HG03280 (cell line): ENCODE measurements around the gene SLC36A3.
"Not testable (repeated sequence)": the region's sequence is repeated elsewhere in the genome, so short reads cannot be mapped to it uniquely, and the experiment has no call there.

ENCODE experiments used
- ATAC-seq: cut with Tn5 transposase; IDR thresholded peaks from one replicate; pipeline ENCODE4 v1.9.1; 2021; ENCODE audit warnings: mild to moderate bottlenecking, moderate library complexity; ENCODE audit not compliant: unreplicated experiment

The SLC36A3 gene

GRCh38 chr5:151309266-151309665 lies 5.7 kb upstream of the SLC36A3 start:
- not testable (repeated sequence) for ATAC-seq

GRCh38 chr5:151298063-151298855 lies 5.3 kb downstream of the SLC36A3 start:
- peak; percentile 86 for ATAC-seq

- no peak for ATAC-seq
Observed at GRCh38 chr5:151296974-151297373, 6.6 kb downstream of the SLC36A3 start.

- no peak for ATAC-seq
Observed at GRCh38 chr5:151296478-151296830, 7.1 kb downstream of the SLC36A3 start.

GRCh38 chr5:151295791-151296477 lies 7.6 kb downstream of the SLC36A3 start:
- no peak for ATAC-seq

- ATAC-seq, result no peak
Observed at GRCh38 chr5:151295138-151295537, 8.4 kb downstream of the SLC36A3 start.

- ATAC-seq, result no peak
Observed at GRCh38 chr5:151293624-151294023, 9.9 kb downstream of the SLC36A3 start.

- no peak for ATAC-seq
Observed at GRCh38 chr5:151288180-151288579, 15.4 kb downstream of the SLC36A3 start.

- no peak for ATAC-seq
Observed at GRCh38 chr5:151286246-151286645, 17.3 kb downstream of the SLC36A3 start.

- no peak for ATAC-seq
Observed at GRCh38 chr5:151285683-151286082, 17.9 kb downstream of the SLC36A3 start.

- ATAC-seq, result no peak
Observed at GRCh38 chr5:151284392-151284967, 19.1 kb downstream of the SLC36A3 start.

- no peak for ATAC-seq
Observed at GRCh38 chr5:151283120-151283825, 20.3 kb downstream of the SLC36A3 start.

- no peak for ATAC-seq
Observed at GRCh38 chr5:151281001-151281639, 22.4 kb downstream of the SLC36A3 start.

GRCh38 chr5:151280443-151280842 lies 23.1 kb downstream of the SLC36A3 start:
- ATAC-seq, result no peak

- ATAC-seq, result no peak
Observed at GRCh38 chr5:151278845-151279244, 24.7 kb downstream of the SLC36A3 start.

- no peak for ATAC-seq
Observed at GRCh38 chr5:151275803-151276202, 27.8 kb downstream of the SLC36A3 start.

- no peak for ATAC-seq
Observed at GRCh38 chr5:151274666-151275065, 28.9 kb downstream of the SLC36A3 start.

GRCh38 chr5:151271336-151271735 lies 32.2 kb downstream of the SLC36A3 start:
- ATAC-seq, result no peak

- ATAC-seq, result peak; percentile 74
Observed at GRCh38 chr5:151270599-151270998, 33.0 kb downstream of the SLC36A3 start.

- no peak for ATAC-seq
Observed at GRCh38 chr5:151267491-151268260, 35.9 kb downstream of the SLC36A3 start.
